Astrocyte (in vitro differentiated cells and primary cell): ENCODE measurements around the gene DNHD1.

ENCODE experiments used
- CTCF ChIP-seq: IDR thresholded peaks from 2 replicates; pipeline ENCODE4 v1.5.1; 2011; ENCODE audit warnings: low read depth, mild to moderate bottlenecking, inconsistent platforms, low read length, moderate library complexity; ENCODE audit not compliant: insufficient read depth
- EZH2 ChIP-seq: IDR thresholded peaks from 2 replicates; pipeline ENCODE4 v1.6.1; 2012; ENCODE audit warnings: mild to moderate bottlenecking, low read length, inconsistent platforms; ENCODE audit not compliant: insufficient read depth

GRCh38 chr11:6607190-6607795 is 110.2 kb downstream of the DNHD1 start:
- TF ChIP-seq CTCF (no peak), EZH2 (no peak)
